Cardiac fibroblast (primary cell): ENCODE data around the gene SLC41A1.
A peak's percentile ranks its signal among the peaks of the same experiment; 100 is the strongest.
"Not testable (repeated sequence)": the region's sequence is repeated elsewhere in the genome, so short reads cannot be mapped to it uniquely, and the experiment has no call there.

Source experiments
- DNase-seq, 2 donors: peaks; one replicate each; pipeline versions ENCODE4 v3.0.0 to v3.0.0-alpha.2; 2010; ENCODE audit warnings: low read depth in 2 of 2
- H3K4me3 ChIP-seq, 2 donors: replicated peaks in 1 of 2; 1 replicate in 1 of 2; 2 replicates in 1 of 2; pipeline ENCODE4 v1.5.1; 2011; ENCODE audit warnings: low read depth in 2 of 2, low read length in 2 of 2, mild to moderate bottlenecking in 2 of 2, moderate library complexity in 1 of 2
- TF ChIP-seq, protein P1 (sequence below): IDR thresholded peaks from one replicate; pipeline ENCODE4 v1.5.1; 2011; ENCODE audit warnings: low read depth, mild to moderate bottlenecking, low read length, inconsistent platforms

SLC41A1 gene

DNA sequence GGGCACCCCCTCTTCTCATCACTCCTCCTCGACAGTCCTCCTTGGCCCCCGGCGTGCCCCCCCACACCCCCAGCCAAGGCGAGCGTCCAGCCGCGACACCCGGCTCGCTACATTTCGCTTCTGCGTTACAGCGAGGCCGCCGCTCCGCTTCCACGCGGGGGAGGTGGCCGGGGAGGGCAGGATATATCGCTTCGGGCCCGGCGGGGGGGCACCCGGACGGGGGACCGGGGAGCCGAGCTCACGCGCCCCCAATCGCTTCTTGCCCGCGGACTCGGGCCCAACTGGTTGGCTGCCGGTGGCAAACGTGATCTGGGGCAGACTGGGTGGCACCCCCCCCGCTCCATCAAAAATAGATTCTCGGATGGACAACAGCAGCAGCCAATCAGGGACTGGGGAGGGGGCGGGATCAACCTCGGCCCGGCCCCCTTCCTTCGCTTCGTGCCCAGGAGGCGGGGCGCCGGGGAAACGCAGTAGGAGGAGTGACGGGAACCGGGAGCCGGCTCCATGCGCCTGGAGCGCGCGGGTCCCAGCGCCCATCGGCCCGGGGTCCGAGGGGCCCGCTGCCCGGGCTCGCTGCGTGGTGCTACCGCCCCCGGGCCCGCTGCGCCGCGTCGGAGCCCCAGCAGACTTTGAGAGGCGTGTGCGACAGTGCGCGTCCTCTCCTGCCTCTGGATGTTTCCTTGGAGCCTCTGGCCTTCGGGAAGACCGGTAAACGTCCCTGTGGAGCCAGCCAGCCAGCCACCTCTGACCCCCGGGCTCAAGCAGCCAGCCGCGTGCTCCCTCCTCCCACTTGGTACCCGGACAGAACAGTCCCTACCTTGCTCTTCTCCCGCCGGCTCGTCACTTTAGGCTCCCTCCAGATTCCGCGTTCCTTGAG, at the start of gene SLC41A1:
Gene SLC41A1, minus strand, starts transcription at position 321 of the 877 bp plus-strand sequence. CDS start 2,757 bp downstream, outside the sequence.
- TF ChIP-seq, protein P1, sequence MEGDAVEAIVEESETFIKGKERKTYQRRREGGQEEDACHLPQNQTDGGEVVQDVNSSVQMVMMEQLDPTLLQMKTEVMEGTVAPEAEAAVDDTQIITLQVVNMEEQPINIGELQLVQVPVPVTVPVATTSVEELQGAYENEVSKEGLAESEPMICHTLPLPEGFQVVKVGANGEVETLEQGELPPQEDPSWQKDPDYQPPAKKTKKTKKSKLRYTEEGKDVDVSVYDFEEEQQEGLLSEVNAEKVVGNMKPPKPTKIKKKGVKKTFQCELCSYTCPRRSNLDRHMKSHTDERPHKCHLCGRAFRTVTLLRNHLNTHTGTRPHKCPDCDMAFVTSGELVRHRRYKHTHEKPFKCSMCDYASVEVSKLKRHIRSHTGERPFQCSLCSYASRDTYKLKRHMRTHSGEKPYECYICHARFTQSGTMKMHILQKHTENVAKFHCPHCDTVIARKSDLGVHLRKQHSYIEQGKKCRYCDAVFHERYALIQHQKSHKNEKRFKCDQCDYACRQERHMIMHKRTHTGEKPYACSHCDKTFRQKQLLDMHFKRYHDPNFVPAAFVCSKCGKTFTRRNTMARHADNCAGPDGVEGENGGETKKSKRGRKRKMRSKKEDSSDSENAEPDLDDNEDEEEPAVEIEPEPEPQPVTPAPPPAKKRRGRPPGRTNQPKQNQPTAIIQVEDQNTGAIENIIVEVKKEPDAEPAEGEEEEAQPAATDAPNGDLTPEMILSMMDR: no peak

DNA sequence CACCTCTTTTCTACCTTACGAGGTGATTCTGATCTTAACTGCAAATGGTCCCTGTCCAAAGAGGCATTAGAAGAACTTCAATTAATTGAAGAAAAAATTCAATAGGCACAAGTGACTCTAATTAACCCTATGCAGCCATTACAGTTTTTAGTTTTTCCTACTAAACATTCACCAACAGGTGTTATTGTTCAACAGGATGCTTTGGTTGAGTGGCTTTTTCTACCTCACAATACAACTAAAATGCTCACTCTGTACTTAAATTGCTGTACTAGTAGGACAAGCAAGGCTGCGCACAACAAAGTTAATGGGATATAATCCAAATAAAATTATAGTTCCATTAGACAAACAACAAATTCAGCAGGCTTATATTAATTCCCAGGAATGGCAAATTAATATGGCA, 48.5 kb upstream of the SLC41A1 start:
- no peak for DNase-seq
- TF ChIP-seq, protein P1: no peak

More for the DNA sequence above, at the start of gene SLC41A1:
- H3K4me3 ChIP-seq: peak within 1 kb of the TSS; percentile 75 to 84
- peak; percentile 89 to 95 for DNase-seq

DNA sequence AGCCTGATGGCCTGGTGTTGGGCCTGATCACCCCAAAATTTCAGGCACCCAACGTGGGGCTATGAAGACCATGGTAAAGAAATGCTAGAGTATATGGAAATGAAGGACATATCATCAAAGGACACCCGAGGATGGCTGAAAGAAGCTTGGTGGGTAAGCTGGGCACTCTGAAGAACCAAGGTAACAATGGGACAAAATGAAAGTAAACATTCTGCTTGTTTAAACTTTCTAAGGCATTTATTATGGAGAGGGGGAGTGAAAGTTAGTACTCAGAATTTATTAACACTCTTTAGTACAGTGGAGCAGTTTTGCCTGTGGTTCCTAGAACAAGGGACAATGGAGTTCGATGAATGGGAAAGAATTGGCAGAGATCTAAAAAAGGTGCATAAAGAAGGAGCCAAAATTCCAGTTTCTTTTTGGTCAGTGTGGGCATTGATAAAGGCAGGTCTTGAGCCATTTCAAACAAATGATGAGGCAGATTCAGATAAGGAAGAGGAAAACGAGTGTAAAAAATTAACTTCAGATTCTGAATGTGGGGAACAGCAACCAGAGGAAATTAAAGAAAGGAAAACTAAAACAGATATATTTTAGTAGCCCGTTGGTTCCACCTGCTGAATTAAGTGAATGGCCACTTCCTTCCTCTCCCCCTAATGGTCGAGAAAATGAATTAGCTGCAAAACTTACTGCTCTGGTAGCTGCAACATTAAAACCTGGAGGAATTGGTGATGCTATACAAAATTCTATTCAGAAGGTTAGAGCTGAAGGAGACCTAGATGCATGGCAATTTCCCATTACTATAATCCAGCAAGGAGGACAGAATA, 45.4 kb upstream of the SLC41A1 start:
- TF ChIP-seq, protein P1: no peak
- no peak overlapping the region for H3K4me3 ChIP-seq
- no peak for DNase-seq

More for the DNA sequence above, 48.5 kb upstream of the SLC41A1 start:
- no peak overlapping the region for H3K4me3 ChIP-seq

DNA sequence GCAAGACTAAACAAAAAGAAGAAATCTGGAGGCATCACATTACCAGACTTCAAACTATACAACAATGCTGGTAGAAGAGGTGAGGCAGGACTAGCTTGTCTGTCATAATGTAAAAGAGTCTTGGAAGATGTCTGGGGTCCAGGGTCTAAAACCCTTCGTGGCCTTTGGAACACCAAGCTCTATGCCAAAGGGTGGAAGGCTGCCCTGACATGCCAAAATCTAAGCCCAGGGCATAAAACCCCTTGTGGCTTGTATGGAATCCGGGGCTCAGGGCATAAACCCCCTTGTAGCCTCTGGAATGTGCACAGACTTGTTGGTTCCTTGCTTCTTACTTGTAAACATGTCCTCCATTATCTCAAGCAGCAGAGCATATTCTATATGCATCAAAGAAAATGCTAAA, 44.5 kb upstream of the SLC41A1 start:
- not testable (repeated sequence) for DNase-seq

DNA sequence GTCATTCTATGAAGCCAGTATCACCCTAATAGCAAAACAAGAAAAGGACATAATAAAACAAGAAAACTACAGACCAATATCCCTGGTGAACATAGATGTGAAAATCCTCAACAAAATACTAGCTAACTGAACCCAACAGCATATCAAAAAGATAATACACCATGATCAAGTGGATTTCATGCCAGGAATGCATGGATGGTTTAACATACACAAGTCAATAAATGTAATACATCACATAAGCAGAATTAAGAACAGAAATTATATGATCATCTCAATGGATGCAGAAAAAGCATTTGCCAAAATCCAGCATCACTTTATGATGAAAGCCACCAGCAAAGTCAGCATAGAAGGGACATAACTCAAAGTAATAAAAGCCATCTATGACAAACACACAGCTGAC, 43.4 kb upstream of the SLC41A1 start:
- TF ChIP-seq, protein P1: no peak
- DNase-seq: no peak

More for the DNA sequence above, 44.5 kb upstream of the SLC41A1 start:
- not testable (repeated sequence) for H3K4me3 ChIP-seq

DNA sequence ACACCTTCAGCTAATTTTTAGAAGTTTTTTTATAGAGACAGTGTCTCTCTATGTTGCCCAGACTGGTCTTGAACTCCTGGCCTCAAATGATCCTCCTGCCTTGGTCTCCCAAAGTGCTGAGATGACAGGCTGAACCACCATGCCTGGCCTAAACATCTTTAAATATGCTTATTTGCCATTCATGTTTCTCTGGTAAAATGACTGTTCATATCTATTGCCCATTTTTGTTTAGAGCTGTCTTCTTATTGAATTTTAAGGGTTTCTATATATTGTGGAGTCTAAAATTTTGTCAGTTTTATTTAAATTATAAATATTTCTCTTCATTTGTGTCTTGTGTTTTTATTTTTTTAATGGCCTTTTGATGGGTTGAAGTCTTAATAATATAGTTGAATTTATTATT, 40.0 kb upstream of the SLC41A1 start:
- no peak for DNase-seq
- TF ChIP-seq, protein P1: no peak
- H3K4me3 ChIP-seq: no peak overlapping the region

More for the DNA sequence above, 43.4 kb upstream of the SLC41A1 start:
- no peak overlapping the region for H3K4me3 ChIP-seq

DNA sequence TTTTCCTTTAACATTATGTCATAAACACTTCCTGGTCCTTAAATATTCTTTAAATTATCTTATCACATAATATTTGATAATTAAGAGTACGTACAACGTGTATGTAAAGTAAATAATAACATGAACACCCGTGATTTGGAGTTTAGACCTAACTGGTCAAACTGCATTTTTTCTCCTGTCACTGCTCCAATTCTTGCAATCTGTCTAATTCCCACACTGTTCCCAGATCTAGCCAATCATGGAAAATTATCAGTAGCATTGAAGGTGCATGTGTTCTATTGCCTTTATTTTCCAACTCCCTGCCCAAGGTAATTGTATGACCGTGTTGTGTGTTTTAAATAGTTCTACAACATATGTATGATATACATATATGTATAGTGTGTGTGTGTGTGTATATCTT, 39.0 kb upstream of the SLC41A1 start:
- TF ChIP-seq, protein P1: no peak
- DNase-seq: no peak
- no peak overlapping the region for H3K4me3 ChIP-seq
